ENCODE measurements around the gene RPP21. TPM values are rescaled to one million over a fixed set of nuclear protein-coding genes. Genes with fewer than 3 reads are reported as not detected.
A peak's percentile ranks its signal among the peaks of the same experiment; 100 is the strongest.

Gene RPP21
- total and polyA plus RNA-seq, 2 of the 8 experiments (the other 6 are each of a cell fraction or from before 2014, with no cell fraction given): 63.0 to 219 TPM

DNA sequence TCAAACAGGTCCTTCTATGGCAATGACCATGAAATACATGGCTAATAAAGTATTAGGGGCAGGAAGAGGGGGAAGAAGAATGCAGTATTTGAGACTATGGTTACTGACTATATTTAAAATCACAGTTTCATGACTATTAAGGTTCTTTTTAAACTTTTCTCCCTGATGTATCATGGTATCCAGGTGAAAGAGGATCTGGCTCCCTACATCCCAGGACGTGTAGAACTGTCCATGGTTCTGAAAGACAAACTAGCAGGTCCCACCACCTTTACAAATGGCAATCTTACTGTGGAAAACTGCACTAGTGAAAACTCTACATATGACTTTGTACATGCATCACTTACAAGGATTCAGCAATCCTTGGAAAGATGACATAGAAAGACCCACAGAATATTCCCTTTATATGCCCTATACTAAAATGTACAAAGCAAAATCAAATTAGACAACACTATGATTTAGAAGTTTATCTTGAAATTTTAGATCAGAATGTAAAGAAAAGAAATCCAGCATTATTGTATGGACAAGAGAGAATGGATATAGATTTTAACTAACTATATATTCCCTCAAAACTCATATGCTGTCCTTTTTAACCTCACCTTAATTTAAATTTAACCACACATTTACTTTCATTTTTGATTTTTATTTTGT lies 33.5 kb downstream of the RPP21 start:
- Histone ChIP-seq H3K79me1 (ENCODE audit: low read depth, low read length) (no peaks in the 10 kb centered on the region), H2AFZ (ENCODE audit: low read length) (no peak overlapping the region), H4K5ac (ENCODE audit: insufficient read length, low read depth, low read length) (no peak overlapping the region), H3K4me3 (ENCODE audit: extremely low read depth in 1 of 4, insufficient read depth in 2 of 4, low read depth in 3 of 4, low read length in 4 of 4) (no peak overlapping the region), H3K56ac (replicated peaks; ENCODE audit: insufficient read length, low read depth, low read length) (no peak overlapping the region), H3K79me2 (ENCODE audit: control insufficient read depth in 1 of 2, insufficient read depth in 2 of 2, low read length in 2 of 2) (no peaks in the 10 kb centered on the region), H3K18ac (ENCODE audit: extremely low read depth, low read length) (no peak overlapping the region), H3K23me2 (ENCODE audit: low read depth, low read length) (no peaks in the 10 kb centered on the region; the same call in 1 of the 2 replicates), H3K23ac (ENCODE audit: insufficient read length) (no peak overlapping the region), H3K4me1 (replicated peaks in 1 of 4; ENCODE audit: control insufficient read depth in 3 of 4, insufficient read depth in 4 of 4, low read length in 3 of 4) (no peaks in the 10 kb centered on the region), H2BK20ac (ENCODE audit: low read length) (no peak overlapping the region), H3K4me2 (ENCODE audit: insufficient read depth in 1 of 2, low read depth in 2 of 2, low read length in 2 of 2) (no peak overlapping the region), H3K9me3 (ENCODE audit: insufficient read depth in 2 of 2, low read depth in 1 of 2, low read length in 1 of 2) (no peaks in the 10 kb centered on the region), H4K20me1 (replicated peaks in 1 of 2; ENCODE audit: control insufficient read depth in 1 of 2, insufficient read depth in 2 of 2, low read length in 2 of 2) (peaks cover 0 to 1% of the 10 kb centered on the region in 2 experiments), H3K36me3 (ENCODE audit: control insufficient read depth in 2 of 4, insufficient read depth in 4 of 4, low read length in 3 of 4) (no peaks in the 10 kb centered on the region), H2BK15ac (ENCODE audit: low read length) (no peak overlapping the region), H4K8ac (ENCODE audit: extremely low read depth, insufficient read depth, low read length) (no peak overlapping the region), H3K9ac (replicated peaks in 1 of 4; ENCODE audit: extremely low read depth in 1 of 4, low read depth in 3 of 4, low read length in 3 of 4) (no peak overlapping the region), H3K14ac (ENCODE audit: insufficient read length) (no peak overlapping the region), H3K27me3 (replicated peaks in 1 of 4; ENCODE audit: control insufficient read depth in 3 of 4, extremely low read depth in 1 of 4, insufficient read depth in 3 of 4, low read length in 3 of 4) (no peaks in the 10 kb centered on the region), H3K27ac (ENCODE audit: low read depth, low read length) (no peak overlapping the region), H2BK12ac (ENCODE audit: low read depth, low read length) (no peak overlapping the region), H3K4ac (replicated peaks; ENCODE audit: insufficient read length, low read depth, low read length) (no peak overlapping the region), H2AK5ac (ENCODE audit: low read depth, low read length) (no peak overlapping the region), H4K91ac (replicated peaks; ENCODE audit: insufficient read length, low read length) (no peak overlapping the region), H2BK5ac (ENCODE audit: low read depth, low read length) (no peak overlapping the region), H2BK120ac (replicated peaks; ENCODE audit: low read depth, low read length) (no peak overlapping the region)
- peak; percentile 13 for FAIRE-seq
- POLR2A ChIA-PET (ENCODE audit: partially characterized antibody): no interaction called here
- DNase-seq (ENCODE audit: low read depth in 1 of 2, low spot score in 2 of 2): no peak
- CTCF ChIA-PET (ENCODE audit: partially characterized antibody): interaction anchor here (4.3 kb wide), 1 partner anchor 19 kb away, joined by 18 read pairs; no protein-coding TSS in a partner anchor
- TF ChIP-seq TAF1 (IDR thresholded peaks at IDR 0.05; ENCODE audit: low read depth, low read length): no peak
- TF ChIP-seq HDAC2 (IDR thresholded peaks at IDR 0.05; ENCODE audit: borderline replicate concordance in 1 of 2, low read depth in 2 of 2, low read length in 2 of 2): no peak
- no peak for TF ChIP-seq SIX5 (IDR thresholded peaks at IDR 0.05; ENCODE audit: low read depth, low read length)
- TF ChIP-seq TAF7 (optimal IDR thresholded peaks at IDR 0.05; ENCODE audit: borderline replicate concordance, low read depth, low read length): no peak
- TF ChIP-seq NANOG (IDR thresholded peaks at IDR 0.05; ENCODE audit: insufficient read depth, low read depth, low read length, poor library complexity, severe bottlenecking): no peak
- no peak for TF ChIP-seq MAFK (IDR thresholded peaks at IDR 0.05; ENCODE audit: low read depth, low read length)
- TF ChIP-seq RAD21 (IDR thresholded peaks at IDR 0.05 in 1 of 2, conservative IDR thresholded peaks at IDR 0.05 in 1 of 2; ENCODE audit: low read depth in 2 of 2, low read length in 2 of 2): no peak
- TF ChIP-seq CEBPB (IDR thresholded peaks at IDR 0.05; ENCODE audit: low read depth, low read length): no peak
- TF ChIP-seq GTF2F1 (IDR thresholded peaks at IDR 0.05; ENCODE audit: borderline replicate concordance, low read depth, low read length): no peak
- TF ChIP-seq EZH2 (IDR thresholded peaks at IDR 0.05; ENCODE audit: low read depth, low read length, severe bottlenecking): no peak
- 26% methylated on average over 1 of the region's 1 CpG; no CpG with 5 or more reads in 1 of the 2 experiments for WGBS, 2 experiments (ENCODE audit: extremely low coverage in 1 of 2, insufficient coverage in 1 of 2, insufficient read length in 1 of 2, insufficient replicate concordance in 2 of 2, low coverage in 1 of 2, low lambda C conversion rate in 2 of 2, missing lambda C conversion rate in 1 of 2)

Data from H1 (cell line).